ENCODE data around the gene MAST2. TPM values are rescaled to one million over a fixed set of nuclear protein-coding genes. Genes with fewer than 3 reads are reported as not detected.

Gene MAST2
- total and polyA plus RNA-seq, 9 of the 15 experiments (the other 6 are each of a cell fraction or from before 2014, with no cell fraction given) = 0.73 to 32.0 (median 17.8) TPM

DNA sequence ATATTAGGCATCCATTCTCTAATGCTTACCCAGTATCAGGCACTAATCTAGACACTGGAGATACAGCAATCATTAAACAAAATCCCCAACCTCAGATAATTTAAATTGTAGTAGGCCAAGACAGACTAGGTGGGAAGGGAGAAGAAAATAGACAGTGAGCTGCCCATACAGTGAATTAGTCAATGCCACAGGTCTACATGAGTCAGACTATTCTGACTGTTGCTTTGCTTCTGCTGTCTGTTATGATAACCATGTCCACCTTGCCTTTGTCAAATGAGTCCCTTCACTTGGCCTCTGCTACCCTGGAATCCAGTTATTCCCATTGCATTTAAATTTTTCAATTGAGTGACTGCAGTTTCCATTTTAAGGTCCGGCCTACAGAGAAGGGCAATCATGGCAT lies 269.6 kb downstream of the MAST2 start:
- CTCF ChIA-PET (ENCODE audit: low intra/inter-chr PET ratio) = no interaction called here
- H3K9me1 ChIP-seq (ENCODE audit: control insufficient read depth, insufficient read depth, low read length) = no peaks in the 10 kb centered on the region

DNA sequence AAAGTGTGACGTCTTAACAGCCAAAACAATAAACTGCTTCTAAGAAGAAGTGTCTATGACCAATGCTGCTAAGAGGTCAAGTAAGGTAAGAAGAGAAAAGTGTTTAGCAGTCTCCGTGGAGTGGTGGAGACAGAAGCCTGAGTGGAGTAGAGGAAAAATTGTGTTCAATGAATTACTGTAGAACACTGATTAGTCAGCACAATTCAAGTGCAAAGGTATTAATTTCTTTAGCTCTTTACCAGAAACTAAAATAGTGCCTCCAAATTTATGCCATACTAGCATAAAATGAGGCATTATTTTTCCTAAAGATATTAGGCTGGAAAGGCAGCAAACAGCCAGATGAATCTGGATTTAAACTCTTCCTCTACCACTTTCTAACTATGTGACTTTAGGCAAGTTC lies 272.9 kb downstream of the MAST2 start:
- Histone ChIP-seq H2AFZ (ENCODE audit: low read depth, low read length) (no peak overlapping the region), H3K27ac (ENCODE audit: extremely low read depth, low read depth, low read length) (no peak overlapping the region), H3K36me3 (ENCODE audit: control insufficient read depth, insufficient read depth, low read length) (no peaks in the 10 kb centered on the region), H3K79me2 (ENCODE audit: control insufficient read depth, insufficient read depth, low read length) (no peaks in the 10 kb centered on the region), H3K4me2 (ENCODE audit: insufficient read depth, low read length) (no peak overlapping the region), H3K27me3 (ENCODE audit: control insufficient read depth in 2 of 2, insufficient read depth in 2 of 2, low read length in 2 of 2) (no peaks in the 10 kb centered on the region), H3K9me1 (ENCODE audit: control insufficient read depth, insufficient read depth, low read length) (no peaks in the 10 kb centered on the region), H3K4me3 (no peak overlapping the region), H3K9me3 (replicated peaks; ENCODE audit: control insufficient read depth, insufficient read depth, low read depth, low read length) (no peaks in the 10 kb centered on the region), H4K20me1 (replicated peaks; ENCODE audit: control insufficient read depth, insufficient read depth, low read length) (no peaks in the 10 kb centered on the region), H3K9ac (ENCODE audit: insufficient read depth in 1 of 2, low read depth in 2 of 2, low read length in 2 of 2) (no peak overlapping the region), H3K4me1 (replicated peaks in 1 of 2; ENCODE audit: control insufficient read depth in 2 of 2, insufficient read depth in 2 of 2, low read length in 2 of 2) (0 out of 5 replicates have a peak, but pooled peaks cover 0 to 5% of the 10 kb centered on the region in 2 experiments)
- ChIA-PET POLR2A (interaction anchor here (1.0 to 1.1 kb wide), 3 partner anchors 9 to 56 kb away, joined by 3 to 5 read pairs (median 4); partner anchors contain the start of gene PIK3R3), CTCF (ENCODE audit: low intra/inter-chr PET ratio) (no interaction called here)
- ATAC-seq = no peak
- BruUV-seq (replicated peaks) = no TSS peak
- DNase-seq (ENCODE audit: extremely low read depth in 1 of 4, low spot score in 3 of 4) = no peak
- 37% methylated on average over 2 of the region's 2 CpGs for WGBS (ENCODE audit: insufficient coverage, low coverage, missing lambda C conversion rate)
- intact Hi-C loops (cut with micrococcal nuclease) = no loop called here
- in situ Hi-C loops (cut with MboI) = no loop called here
- FAIRE-seq = no peak
- TF ChIP-seq C11orf30 (IDR thresholded peaks at IDR 0.05; ENCODE audit: low read depth) (peak; percentile 91), MAFK (IDR thresholded peaks at IDR 0.05; ENCODE audit: low read length) (peak; percentile 79), EZH2 (IDR thresholded peaks at IDR 0.05; ENCODE audit: borderline replicate concordance, low read depth, low read length) (no peak), ZNF316 (IDR thresholded peaks at IDR 0.05) (peak; percentile 96), ZNF586 (CRISPR knock-in tag; conservative IDR thresholded peaks at IDR 0.05) (no peak), CHD4 (IDR thresholded peaks at IDR 0.05; ENCODE audit: insufficient read depth, insufficient replicate concordance, low read depth, low read length, poor library complexity, severe bottlenecking) (no peak)
- TF ChIP-seq, protein P1, sequence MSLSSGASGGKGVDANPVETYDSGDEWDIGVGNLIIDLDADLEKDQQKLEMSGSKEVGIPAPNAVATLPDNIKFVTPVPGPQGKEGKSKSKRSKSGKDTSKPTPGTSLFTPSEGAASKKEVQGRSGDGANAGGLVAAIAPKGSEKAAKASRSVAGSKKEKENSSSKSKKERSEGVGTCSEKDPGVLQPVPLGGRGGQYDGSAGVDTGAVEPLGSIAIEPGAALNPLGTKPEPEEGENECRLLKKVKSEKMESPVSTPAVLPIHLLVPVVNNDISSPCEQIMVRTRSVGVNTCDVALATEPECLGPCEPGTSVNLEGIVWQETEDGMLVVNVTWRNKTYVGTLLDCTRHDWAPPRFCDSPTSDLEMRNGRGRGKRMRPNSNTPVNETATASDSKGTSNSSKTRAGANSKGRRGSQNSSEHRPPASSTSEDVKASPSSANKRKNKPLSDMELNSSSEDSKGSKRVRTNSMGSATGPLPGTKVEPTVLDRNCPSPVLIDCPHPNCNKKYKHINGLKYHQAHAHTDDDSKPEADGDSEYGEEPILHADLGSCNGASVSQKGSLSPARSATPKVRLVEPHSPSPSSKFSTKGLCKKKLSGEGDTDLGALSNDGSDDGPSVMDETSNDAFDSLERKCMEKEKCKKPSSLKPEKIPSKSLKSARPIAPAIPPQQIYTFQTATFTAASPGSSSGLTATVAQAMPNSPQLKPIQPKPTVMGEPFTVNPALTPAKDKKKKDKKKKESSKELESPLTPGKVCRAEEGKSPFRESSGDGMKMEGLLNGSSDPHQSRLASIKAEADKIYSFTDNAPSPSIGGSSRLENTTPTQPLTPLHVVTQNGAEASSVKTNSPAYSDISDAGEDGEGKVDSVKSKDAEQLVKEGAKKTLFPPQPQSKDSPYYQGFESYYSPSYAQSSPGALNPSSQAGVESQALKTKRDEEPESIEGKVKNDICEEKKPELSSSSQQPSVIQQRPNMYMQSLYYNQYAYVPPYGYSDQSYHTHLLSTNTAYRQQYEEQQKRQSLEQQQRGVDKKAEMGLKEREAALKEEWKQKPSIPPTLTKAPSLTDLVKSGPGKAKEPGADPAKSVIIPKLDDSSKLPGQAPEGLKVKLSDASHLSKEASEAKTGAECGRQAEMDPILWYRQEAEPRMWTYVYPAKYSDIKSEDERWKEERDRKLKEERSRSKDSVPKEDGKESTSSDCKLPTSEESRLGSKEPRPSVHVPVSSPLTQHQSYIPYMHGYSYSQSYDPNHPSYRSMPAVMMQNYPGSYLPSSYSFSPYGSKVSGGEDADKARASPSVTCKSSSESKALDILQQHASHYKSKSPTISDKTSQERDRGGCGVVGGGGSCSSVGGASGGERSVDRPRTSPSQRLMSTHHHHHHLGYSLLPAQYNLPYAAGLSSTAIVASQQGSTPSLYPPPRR (CRISPR knock-in tag; IDR thresholded peaks at IDR 0.05; ENCODE audit: borderline replicate concordance) = no peak
- TF ChIP-seq, protein P2, sequence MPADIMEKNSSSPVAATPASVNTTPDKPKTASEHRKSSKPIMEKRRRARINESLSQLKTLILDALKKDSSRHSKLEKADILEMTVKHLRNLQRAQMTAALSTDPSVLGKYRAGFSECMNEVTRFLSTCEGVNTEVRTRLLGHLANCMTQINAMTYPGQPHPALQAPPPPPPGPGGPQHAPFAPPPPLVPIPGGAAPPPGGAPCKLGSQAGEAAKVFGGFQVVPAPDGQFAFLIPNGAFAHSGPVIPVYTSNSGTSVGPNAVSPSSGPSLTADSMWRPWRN (IDR thresholded peaks at IDR 0.05; ENCODE audit: low read depth) = no peak

More for the DNA sequence above, 269.6 kb downstream of the MAST2 start:
- TF ChIP-seq KLF10 (CRISPR knock-in tag; IDR thresholded peaks at IDR 0.05) (no peak), ZNF197 (CRISPR knock-in tag; IDR thresholded peaks at IDR 0.05; ENCODE audit: low read depth) (no peak), FOXJ2 (tag; IDR thresholded peaks at IDR 0.05) (no peak), ZNF57 (CRISPR knock-in tag; IDR thresholded peaks at IDR 0.05) (no peak), FOSL1 (tag; conservative IDR thresholded peaks at IDR 0.05) (peak; percentile 34; the same call in 1 of the 2 replicates), SLC30A9 (CRISPR knock-in tag; IDR thresholded peaks at IDR 0.05) (no peak)
- DNase-seq (ENCODE audit: extremely low read depth in 1 of 4, low spot score in 3 of 4) (no peak), ATAC-seq (no peak), FAIRE-seq (no peak)
- POLR2A ChIA-PET = interaction anchor here (3.2 kb wide), 1 partner anchor 12 kb away, joined by 9 read pairs; no protein-coding TSS in a partner anchor
- H3K79me2 ChIP-seq (ENCODE audit: control insufficient read depth, insufficient read depth, low read length) = no peaks in the 10 kb centered on the region
- BruUV-seq (replicated peaks) = no TSS peak
- H3K27ac ChIP-seq (ENCODE audit: extremely low read depth, low read depth, low read length) = no peak overlapping the region
- H3K4me1 ChIP-seq (replicated peaks in 1 of 2; ENCODE audit: control insufficient read depth in 2 of 2, insufficient read depth in 2 of 2, low read length in 2 of 2) = peaks cover 0 to 14% of the 10 kb centered on the region in 2 experiments; a peak in 2 of 5 replicates
- 82% methylated on average over 1 of the region's 1 CpG for WGBS (ENCODE audit: insufficient coverage, low coverage, missing lambda C conversion rate)
- no peaks in the 10 kb centered on the region; the same call in 2 of the 3 replicates for H3K36me3 ChIP-seq (ENCODE audit: control insufficient read depth, insufficient read depth, low read length)
- no peak overlapping the region for H2AFZ ChIP-seq (ENCODE audit: low read depth, low read length)
- no peak overlapping the region for H3K4me2 ChIP-seq (ENCODE audit: insufficient read depth, low read length)
- H4K20me1 ChIP-seq (replicated peaks; ENCODE audit: control insufficient read depth, insufficient read depth, low read length) = no peaks in the 10 kb centered on the region
- H3K4me3 ChIP-seq = no peak overlapping the region
- H3K9ac ChIP-seq (ENCODE audit: insufficient read depth in 1 of 2, low read depth in 2 of 2, low read length in 2 of 2) = no peak overlapping the region
- no peaks in the 10 kb centered on the region for H3K9me3 ChIP-seq (replicated peaks; ENCODE audit: control insufficient read depth, insufficient read depth, low read depth, low read length)
- H3K27me3 ChIP-seq (ENCODE audit: control insufficient read depth in 2 of 2, insufficient read depth in 2 of 2, low read length in 2 of 2) = no peaks in the 10 kb centered on the region
- intact Hi-C loops (cut with micrococcal nuclease) = no loop called here
- in situ Hi-C loops (cut with MboI) = no loop called here
